Stimulated activated naive CD8-positive, alpha-beta T cell treated with anti-CD3 and anti-CD28 coated beads, Interleukin-15, Interleukin-2, amounts not matched to agents 100 ng/mL and 50 ng/mL, for 24 hours (primary cell): ENCODE measurements around the gene CABYR.

ENCODE experiments used
- H3K27ac Mint-ChIP-seq: one replicate; pipeline ENCODE4 v1.8.0; 2021; ENCODE audit warnings: mild to moderate bottlenecking, mixed read lengths
- H3K27me3 Mint-ChIP-seq: one replicate; pipeline ENCODE4 v1.8.0; 2021; ENCODE audit warnings: mixed read lengths
- H3K36me3 Mint-ChIP-seq: one replicate; pipeline ENCODE4 v1.8.0; 2021; ENCODE audit warnings: low read depth, mixed read lengths
- H3K4me1 Mint-ChIP-seq: one replicate; pipeline ENCODE4 v1.8.0; 2021; ENCODE audit warnings: low read depth, mixed read lengths
- H3K4me3 Mint-ChIP-seq: one replicate; pipeline ENCODE4 v1.8.0; 2021; ENCODE audit warnings: mild to moderate bottlenecking, mixed read lengths
- H3K9me3 Mint-ChIP-seq: one replicate; pipeline ENCODE4 v1.8.0; 2021; ENCODE audit warnings: mixed read lengths

Gene CABYR, protein sequence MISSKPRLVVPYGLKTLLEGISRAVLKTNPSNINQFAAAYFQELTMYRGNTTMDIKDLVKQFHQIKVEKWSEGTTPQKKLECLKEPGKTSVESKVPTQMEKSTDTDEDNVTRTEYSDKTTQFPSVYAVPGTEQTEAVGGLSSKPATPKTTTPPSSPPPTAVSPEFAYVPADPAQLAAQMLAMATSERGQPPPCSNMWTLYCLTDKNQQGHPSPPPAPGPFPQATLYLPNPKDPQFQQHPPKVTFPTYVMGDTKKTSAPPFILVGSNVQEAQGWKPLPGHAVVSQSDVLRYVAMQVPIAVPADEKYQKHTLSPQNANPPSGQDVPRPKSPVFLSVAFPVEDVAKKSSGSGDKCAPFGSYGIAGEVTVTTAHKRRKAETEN

DNA sequence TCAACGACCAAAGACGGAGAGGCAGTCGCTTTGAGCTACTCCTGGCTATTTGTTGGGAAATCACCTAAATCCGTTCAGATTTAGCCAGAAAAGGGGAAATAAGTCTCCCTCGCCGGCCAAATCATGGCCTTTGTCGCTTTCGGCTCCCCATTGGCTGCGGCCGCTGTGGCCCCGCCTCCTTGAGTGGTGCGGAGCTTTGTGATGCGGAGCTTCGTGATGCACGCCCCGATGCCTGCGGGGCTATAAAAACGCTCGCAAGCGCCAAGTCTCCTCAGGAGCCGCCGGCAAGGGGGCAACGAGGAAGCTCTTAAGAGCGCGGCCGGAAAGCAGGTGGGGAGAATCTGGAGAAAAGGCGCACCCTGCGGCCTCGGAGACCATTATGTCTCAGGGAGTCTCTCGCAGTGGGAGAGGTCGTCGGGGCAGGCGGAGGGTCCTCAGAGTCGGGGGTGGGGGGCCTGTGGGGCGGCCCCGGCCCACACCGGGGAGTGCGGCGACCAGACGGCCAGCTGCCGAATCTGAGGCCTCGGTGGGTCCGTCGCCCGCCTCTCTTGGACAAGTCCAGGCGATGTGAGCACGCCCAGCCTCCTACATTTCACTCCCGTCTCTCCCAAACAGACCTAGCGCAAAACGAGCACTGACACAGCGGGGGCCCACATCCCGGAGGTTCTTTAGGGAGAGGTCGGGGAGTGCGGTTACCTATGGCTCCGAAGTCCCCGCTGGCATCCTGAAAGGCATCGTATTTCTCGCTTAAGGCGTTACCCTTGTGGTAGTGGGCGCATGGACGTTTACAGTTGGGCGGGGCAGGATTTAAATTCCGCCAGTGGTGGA, at the start of gene CABYR:
Gene CABYR, plus strand, starts transcription at position 274 of the 828 bp plus-strand sequence. CDS start 4,053 bp downstream, outside the sequence.
- Mint-ChIP-seq H3K4me3 (peak within 1 kb of the TSS; percentile 83), H3K36me3 (peaks cover 6% of the 10 kb centered on the region), H3K4me1 (peaks cover 27% of the 10 kb centered on the region), H3K27me3 (peaks cover 18% of the 10 kb centered on the region), H3K27ac (peak within 1 kb of the TSS; percentile 63), H3K9me3 (peaks cover 4% of the 10 kb centered on the region)

DNA sequence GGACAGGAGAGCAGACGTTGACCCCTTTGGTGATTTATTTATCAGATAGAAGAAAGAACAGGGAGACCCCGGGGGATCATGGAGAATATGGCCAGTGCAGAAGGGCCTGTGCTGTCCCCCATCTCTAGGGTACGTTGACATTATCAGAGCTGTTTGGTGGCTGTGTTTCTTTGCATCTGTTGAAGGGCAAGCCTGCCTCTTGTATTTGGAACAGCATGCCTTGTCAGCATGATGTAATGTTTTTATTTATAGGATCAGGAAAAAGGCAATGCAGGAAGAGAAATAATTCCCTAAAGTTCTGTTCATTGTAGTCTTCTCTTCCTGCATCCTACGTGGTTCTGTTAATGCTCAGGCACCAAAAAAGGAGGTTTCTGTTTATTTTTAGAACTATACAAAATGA, 49.8 kb upstream of the CABYR start:
- Mint-ChIP-seq H3K27ac (no peak overlapping the region), H3K9me3 (no peaks in the 10 kb centered on the region), H3K36me3 (peaks cover 57% of the 10 kb centered on the region), H3K4me1 (peaks cover 9% of the 10 kb centered on the region), H3K27me3 (no peaks in the 10 kb centered on the region), H3K4me3 (no peak overlapping the region)

DNA sequence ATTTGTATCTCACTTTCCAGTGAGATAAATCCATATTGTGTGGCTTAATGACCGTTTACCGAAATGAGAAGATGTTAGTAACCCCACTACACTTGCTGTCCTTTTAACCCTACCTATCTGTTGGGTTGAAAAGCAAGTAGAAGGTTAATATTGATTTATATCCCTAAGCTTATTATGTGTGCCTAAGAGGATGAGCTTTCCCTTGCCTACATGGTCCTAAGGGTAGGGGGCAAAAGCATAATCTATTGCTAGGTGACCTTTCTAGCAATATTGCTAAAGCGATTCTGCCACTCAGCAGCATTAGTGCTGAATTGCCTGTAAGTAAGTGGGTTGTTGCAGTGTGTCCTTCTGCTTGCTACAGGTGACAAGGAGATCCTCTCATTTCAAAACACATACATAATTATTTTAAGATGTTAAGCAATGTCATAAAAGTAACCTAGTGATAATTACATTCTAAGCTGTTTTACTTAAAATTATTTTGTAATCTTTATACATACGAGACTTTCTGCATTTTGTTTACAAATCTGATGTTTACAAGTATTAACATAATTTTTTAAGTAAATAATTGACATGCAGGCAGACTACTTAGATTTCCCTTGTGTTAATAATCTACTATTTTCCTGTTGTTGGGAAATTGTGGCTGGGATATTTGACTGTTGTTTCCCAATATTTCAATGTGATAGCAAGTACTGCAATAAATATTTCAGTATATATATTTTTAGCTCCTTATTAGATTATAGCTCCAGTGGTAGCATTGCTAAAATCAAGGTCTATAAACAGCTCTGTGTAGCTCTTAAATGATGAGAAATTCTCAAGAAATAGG, 49.1 kb upstream of the CABYR start:
- no peaks in the 10 kb centered on the region for H3K9me3 Mint-ChIP-seq
- no peaks in the 10 kb centered on the region for H3K27me3 Mint-ChIP-seq
- H3K4me1 Mint-ChIP-seq = peaks cover 16% of the 10 kb centered on the region
- no peak overlapping the region for H3K27ac Mint-ChIP-seq
- H3K36me3 Mint-ChIP-seq = peaks cover 59% of the 10 kb centered on the region
- H3K4me3 Mint-ChIP-seq = no peak overlapping the region

DNA sequence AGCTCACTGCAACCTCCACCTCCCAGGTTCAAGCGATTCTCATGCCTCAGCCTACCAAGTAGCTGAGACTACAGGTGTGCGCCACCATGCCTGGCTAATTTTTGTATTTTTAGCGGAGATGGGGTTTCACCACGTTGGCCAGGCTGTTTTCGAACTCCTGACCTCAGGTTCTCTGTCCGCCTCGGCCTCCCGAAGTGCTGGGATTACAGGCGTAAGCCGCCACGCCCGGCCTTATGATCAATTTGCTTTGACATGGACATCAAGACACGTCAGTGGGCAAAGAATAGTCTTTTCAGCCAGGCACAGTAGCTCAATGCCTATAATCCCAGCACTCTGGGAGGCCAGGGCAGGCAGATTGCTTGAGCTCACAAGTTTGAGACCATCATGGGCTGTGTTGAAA, 48.0 kb upstream of the CABYR start:
- H3K27me3 Mint-ChIP-seq = no peaks in the 10 kb centered on the region
- no peak overlapping the region for H3K27ac Mint-ChIP-seq
- no peak overlapping the region for H3K4me3 Mint-ChIP-seq
- H3K4me1 Mint-ChIP-seq = peaks cover 21% of the 10 kb centered on the region
- no peaks in the 10 kb centered on the region for H3K9me3 Mint-ChIP-seq
- H3K36me3 Mint-ChIP-seq = peaks cover 59% of the 10 kb centered on the region

DNA sequence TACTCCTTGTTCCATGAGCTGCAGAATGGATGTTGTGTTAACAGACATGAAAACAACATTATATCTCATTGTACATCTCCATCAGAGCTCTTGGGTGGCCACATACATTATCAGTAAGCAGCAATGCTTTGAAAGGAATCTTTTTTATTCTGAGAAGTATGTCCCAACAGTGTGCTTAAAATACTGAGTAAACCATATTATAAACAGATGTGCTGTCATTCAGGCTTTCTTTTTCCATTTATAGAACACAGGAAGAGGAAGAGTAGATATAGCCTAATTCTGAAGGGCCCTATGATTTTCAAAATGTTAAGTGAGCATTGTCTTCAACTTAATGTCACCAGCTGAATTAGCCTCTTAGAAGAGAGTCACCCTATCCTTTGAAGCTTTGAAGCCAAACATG, 44.3 kb upstream of the CABYR start:
- Mint-ChIP-seq H3K4me1 (peaks cover 16% of the 10 kb centered on the region), H3K27ac (no peak overlapping the region), H3K36me3 (peaks cover 55% of the 10 kb centered on the region), H3K9me3 (peaks cover 5% of the 10 kb centered on the region), H3K27me3 (no peaks in the 10 kb centered on the region), H3K4me3 (no peak overlapping the region)

DNA sequence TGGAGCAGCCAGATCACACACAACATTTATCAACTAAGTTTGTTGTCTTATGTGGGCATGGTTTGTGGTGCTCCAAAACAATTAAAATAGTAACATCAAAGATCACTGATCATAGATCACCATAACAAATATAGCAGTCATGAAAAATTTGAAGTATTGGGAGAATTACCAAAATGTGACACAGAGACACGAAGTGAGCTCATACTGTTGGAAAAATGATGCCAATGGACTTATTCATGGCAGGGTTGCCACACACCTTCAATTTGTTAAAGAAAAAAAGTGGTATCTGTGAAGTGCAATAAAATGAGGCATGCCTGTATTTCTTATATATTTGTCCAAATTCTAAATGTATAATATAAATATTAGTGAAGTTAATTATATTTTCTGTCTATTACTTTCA, 42.9 kb upstream of the CABYR start:
- H3K4me1 Mint-ChIP-seq = peaks cover 16% of the 10 kb centered on the region
- H3K27me3 Mint-ChIP-seq = no peaks in the 10 kb centered on the region
- no peak overlapping the region for H3K4me3 Mint-ChIP-seq
- H3K9me3 Mint-ChIP-seq = peaks cover 5% of the 10 kb centered on the region
- H3K27ac Mint-ChIP-seq = no peak overlapping the region
- peaks cover 56% of the 10 kb centered on the region for H3K36me3 Mint-ChIP-seq

DNA sequence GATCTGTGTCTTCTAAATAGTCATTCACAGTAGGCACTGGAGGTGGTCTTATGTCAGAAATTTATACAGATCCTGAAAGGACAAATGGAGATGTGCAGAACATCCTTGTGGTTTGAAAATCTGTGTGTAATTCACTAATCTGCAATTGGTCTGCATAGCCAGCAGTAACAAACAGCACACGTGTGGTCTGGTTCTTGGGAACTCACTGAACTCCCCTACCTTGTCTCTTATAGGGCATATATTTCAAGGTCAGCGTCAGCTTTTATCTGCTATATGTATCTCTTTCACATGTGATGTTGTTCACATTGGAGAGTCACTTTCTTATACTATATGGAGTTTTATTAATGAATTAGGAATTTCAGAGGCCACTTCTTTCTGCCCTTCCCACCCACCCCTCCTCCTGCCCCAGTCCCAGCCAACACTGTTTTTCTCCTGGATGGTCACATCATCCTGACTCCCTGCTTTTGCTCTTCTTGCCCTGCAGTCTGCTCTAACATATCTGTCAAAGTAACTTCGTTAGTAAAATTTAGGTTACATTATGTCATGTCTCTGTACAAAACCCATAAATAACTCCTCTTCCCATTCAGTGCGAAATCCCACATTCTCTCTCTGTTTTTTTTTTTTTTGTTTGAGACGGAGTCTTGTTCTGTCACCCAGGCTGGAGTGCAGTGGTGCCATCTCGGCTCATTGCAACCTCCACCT, 35.4 kb upstream of the CABYR start:
- H3K27ac Mint-ChIP-seq = peak overlapping the region; percentile 61
- H3K36me3 Mint-ChIP-seq = peaks cover 35% of the 10 kb centered on the region
- no peaks in the 10 kb centered on the region for H3K27me3 Mint-ChIP-seq
- no peaks in the 10 kb centered on the region for H3K4me1 Mint-ChIP-seq
- no peaks in the 10 kb centered on the region for H3K9me3 Mint-ChIP-seq
- H3K4me3 Mint-ChIP-seq = no peak overlapping the region

DNA sequence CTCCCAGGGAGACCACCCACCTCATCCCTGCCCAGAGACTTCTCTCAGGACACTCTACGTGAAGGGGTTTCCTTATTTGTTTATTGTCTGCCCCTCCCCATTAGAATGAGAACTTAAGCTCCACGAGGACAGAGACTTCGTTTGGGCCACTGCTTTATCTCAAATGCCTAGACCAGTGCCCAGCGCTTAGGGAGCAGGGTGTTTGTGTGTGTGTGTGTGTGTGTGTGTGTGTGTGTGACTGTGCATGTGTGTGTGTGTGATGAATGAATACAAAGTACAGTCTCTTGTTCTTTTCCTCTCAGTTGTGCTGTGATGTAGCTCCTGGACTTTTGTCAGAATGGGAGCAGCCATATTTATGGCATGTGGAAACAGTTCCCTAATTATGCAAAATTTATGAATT, 34.4 kb upstream of the CABYR start:
- Mint-ChIP-seq H3K9me3 (no peaks in the 10 kb centered on the region), H3K27ac (no peak overlapping the region), H3K4me3 (no peak overlapping the region), H3K27me3 (no peaks in the 10 kb centered on the region), H3K4me1 (no peaks in the 10 kb centered on the region), H3K36me3 (peaks cover 35% of the 10 kb centered on the region)

DNA sequence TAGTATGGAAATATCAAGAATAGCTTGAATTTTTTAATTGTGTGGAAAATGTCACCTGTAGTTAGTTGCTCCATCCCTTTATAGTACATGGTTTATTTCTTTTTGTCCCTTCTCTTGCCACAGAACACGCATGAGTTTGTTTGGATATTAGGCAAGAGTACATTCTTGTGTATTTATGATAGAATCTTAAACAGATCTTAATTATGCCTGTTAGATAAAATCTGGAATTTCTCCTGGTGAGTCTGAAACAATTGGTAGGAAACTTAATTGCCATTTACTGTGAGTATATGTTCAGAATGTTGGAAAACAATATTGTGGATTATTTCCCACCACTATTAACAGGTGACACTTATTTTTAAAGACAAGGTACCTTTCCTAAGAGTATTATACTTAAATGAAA, 30.2 kb upstream of the CABYR start:
- peaks cover 18% of the 10 kb centered on the region for H3K36me3 Mint-ChIP-seq
- no peak overlapping the region for H3K4me3 Mint-ChIP-seq
- no peaks in the 10 kb centered on the region for H3K27me3 Mint-ChIP-seq
- peaks cover 12% of the 10 kb centered on the region for H3K4me1 Mint-ChIP-seq
- H3K27ac Mint-ChIP-seq = peak overlapping the region; percentile 1
- no peaks in the 10 kb centered on the region for H3K9me3 Mint-ChIP-seq

DNA sequence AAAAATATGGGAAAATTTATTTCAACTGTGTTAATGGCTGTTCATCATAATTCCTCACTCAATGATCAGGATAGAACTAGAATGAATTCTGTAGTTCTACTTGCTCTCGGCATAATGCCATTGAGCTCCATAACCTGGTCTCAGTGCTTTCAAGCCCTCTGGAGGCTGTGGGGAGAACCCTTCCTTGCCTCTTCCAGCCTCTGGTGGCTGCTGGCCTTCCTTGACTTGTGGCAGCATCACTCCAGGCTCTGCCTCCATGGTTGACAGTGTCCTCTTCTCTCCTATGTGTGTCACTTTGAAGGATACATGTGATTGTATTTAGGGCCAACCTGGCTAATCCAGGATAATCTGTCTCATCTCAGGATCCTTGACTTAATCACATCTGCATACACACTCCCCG, 26.9 kb upstream of the CABYR start:
- peaks cover 28% of the 10 kb centered on the region for H3K36me3 Mint-ChIP-seq
- peak overlapping the region; percentile 23 for H3K27ac Mint-ChIP-seq
- no peak overlapping the region for H3K4me3 Mint-ChIP-seq
- no peaks in the 10 kb centered on the region for H3K27me3 Mint-ChIP-seq
- no peaks in the 10 kb centered on the region for H3K9me3 Mint-ChIP-seq
- peaks cover 35% of the 10 kb centered on the region for H3K4me1 Mint-ChIP-seq

DNA sequence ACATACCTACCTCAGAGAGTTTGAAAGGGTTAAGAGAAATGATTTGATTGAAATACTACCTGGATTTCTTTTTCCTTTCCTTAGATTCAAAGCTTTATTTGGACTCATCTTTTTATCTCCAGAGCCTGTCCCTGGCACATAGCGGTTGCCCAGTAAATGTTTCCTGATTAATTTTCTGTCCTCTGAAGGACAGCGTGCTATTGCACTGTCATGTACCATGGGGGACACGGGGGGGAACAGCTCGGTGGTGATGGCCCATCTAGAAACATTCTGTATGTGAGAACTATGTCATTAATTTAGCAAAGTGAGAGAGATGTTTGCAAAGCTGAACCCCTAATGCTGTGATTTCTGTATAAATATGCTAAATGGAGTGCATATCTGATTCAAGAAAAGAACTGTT, 26.4 kb upstream of the CABYR start:
- Mint-ChIP-seq H3K4me3 (no peak overlapping the region), H3K9me3 (no peaks in the 10 kb centered on the region), H3K4me1 (peaks cover 35% of the 10 kb centered on the region), H3K36me3 (peaks cover 22% of the 10 kb centered on the region), H3K27me3 (no peaks in the 10 kb centered on the region), H3K27ac (no peak overlapping the region)

DNA sequence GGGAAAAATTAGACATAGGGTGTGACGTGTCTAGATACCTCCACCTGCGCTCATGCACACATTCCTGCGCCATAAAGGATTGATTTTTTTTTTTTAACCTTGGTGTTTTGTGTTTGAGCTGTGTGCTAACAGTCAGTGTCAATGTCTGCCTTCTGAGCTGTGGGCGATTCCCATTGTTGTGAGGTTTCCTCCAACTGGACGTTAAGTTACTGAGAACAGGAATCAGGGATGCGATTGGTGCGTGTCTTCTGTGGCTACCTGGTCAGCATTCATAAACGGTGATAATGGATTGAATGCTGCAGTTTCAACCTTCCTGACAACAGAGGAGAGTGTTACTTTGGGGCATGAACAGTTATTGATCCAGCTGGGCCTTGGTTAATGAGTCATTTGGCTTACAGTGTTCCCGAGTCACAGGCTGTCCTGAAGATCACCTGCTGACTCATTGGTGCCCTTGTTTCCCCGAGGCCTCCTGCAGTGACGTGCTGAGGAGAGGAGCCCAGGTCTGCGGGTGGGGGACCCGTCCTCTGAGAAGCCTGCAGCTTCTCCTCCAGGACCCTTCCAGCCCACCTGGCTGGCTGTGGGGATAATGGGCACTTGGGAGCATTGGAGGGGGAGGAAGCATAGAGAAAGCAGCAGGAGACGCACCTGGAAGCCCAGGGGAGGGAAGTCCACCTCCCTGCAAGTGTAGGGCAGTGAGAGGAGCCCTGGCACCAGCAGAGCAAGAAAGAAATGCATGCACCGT, 25.8 kb upstream of the CABYR start:
- Mint-ChIP-seq H3K27me3 (no peaks in the 10 kb centered on the region), H3K4me1 (peaks cover 35% of the 10 kb centered on the region), H3K36me3 (peaks cover 18% of the 10 kb centered on the region), H3K27ac (peak overlapping the region; percentile 18), H3K4me3 (no peak overlapping the region), H3K9me3 (no peaks in the 10 kb centered on the region)

DNA sequence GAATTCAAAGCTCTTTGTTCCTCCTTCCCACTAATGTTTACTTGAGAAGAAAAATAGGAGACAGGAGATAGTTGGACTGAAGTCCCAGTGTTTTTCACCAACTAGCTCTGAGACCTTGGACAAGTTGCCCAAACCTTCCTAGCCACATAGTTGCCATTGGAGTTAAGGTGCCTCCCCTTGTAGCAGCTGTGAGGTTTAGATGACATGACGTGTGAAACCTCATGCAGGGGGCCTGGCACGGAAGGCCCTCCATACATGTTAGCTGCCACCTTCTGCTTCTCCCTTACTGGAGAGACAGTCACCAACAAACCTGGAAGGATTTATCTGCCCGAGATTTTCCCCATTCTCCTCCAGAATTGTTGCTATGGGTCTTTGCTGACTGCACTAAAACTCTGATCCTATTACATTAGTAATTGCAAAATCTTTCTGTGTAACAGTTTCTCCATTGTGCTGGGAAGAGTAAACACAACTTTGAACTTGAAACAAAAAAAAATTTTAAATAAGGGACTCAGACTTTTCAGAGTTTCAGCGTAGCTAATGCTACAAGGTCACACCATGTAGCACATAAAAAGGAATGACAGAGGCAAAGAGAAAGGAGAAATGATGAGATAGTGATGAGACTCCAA, 23.8 kb upstream of the CABYR start:
- no peaks in the 10 kb centered on the region for H3K27me3 Mint-ChIP-seq
- peaks cover 29% of the 10 kb centered on the region for H3K36me3 Mint-ChIP-seq
- H3K4me1 Mint-ChIP-seq = peaks cover 35% of the 10 kb centered on the region
- H3K27ac Mint-ChIP-seq = peak overlapping the region; percentile 63
- H3K4me3 Mint-ChIP-seq = no peak overlapping the region
- H3K9me3 Mint-ChIP-seq = no peaks in the 10 kb centered on the region
